Measurements from ENCODE around the gene SYT3.

The SYT3 gene

DNA sequence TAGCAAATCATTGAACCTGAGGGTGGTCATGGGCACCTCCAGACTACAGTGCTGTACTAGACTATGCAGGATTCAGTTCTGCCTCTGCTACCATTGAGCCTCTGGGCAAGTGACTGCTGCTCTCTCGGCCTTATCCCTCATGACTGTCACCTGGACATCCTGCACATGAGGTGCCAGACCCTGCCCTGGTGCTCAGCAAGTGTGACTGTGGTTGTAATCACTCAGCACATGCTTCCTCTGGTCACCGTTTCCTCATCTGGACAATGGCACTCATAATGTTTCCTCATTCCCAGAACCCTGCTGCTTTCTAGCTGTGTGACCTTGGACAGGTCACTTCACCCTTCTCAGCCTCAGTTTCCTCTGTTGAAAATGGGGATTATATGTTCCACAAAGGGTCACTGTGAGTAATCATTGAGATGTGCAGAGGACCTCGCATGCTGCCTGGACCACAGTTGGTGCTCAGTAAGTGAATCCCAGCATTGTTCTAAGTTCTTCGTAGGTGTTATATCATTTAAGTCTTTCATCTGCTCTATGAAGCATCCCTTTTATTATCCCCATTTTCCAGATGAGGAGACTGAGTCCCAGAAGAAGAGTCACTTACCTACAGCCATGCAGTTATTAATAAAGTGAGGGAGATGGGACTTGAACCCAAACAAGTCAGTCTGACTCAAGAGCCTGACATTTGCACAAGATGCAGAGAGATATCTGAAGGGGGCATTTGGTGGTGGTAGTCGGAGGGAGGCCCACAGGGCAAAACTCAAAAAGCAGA is 3.2 kb downstream of the SYT3 start:
- H3K4me3 ChIP-seq (ENCODE audit: low read length), result no peak overlapping the region
- no peak for DNase-seq (ENCODE audit: low read depth)
- TF ChIP-seq, protein P1, sequence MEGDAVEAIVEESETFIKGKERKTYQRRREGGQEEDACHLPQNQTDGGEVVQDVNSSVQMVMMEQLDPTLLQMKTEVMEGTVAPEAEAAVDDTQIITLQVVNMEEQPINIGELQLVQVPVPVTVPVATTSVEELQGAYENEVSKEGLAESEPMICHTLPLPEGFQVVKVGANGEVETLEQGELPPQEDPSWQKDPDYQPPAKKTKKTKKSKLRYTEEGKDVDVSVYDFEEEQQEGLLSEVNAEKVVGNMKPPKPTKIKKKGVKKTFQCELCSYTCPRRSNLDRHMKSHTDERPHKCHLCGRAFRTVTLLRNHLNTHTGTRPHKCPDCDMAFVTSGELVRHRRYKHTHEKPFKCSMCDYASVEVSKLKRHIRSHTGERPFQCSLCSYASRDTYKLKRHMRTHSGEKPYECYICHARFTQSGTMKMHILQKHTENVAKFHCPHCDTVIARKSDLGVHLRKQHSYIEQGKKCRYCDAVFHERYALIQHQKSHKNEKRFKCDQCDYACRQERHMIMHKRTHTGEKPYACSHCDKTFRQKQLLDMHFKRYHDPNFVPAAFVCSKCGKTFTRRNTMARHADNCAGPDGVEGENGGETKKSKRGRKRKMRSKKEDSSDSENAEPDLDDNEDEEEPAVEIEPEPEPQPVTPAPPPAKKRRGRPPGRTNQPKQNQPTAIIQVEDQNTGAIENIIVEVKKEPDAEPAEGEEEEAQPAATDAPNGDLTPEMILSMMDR (conservative IDR thresholded peaks at IDR 0.05; ENCODE audit: low read length), result no peak

DNA sequence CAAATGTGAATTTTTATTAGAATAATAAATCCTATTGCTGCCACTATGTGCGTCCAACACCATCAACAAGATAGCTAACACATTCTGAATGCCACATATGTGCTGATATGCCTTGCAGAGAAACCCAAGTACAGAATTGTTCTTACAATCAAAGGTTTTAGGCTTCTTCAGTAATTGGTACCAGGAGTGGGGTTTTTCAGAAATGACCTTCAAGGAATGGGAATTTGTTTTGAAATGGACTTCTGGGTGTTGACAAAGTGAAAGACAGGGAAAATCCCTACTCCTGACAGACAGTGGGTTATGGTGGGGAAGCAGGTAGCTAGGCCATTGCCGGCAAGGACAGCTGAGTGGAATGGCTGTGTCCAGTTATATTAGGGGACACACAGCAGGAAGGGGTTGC is 5.7 kb downstream of the SYT3 start:
- H3K4me3 ChIP-seq (ENCODE audit: low read length), result no peak overlapping the region
- DNase-seq (ENCODE audit: low read depth), result no peak
- TF ChIP-seq, protein P1 (conservative IDR thresholded peaks at IDR 0.05; ENCODE audit: low read length), result no peak

DNA sequence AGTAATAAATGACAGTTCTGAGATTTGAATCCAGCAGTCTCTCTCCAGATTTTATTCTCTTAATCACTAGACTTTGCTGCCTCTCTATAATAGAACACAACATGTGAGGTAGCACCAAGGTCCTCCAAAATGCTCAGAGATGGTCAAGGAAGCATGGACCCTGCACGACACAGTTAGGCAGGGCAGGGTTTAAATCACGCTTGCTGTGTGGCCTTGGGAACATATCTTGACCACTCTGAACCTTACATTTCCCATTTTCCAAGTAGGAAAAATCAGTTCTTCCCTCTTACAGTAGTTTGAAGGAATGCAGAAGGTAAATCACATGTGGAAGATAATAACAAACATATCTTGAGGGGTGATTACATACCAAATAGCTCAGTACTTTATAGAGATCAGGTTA is 6.3 kb downstream of the SYT3 start:
- H3K4me3 ChIP-seq (ENCODE audit: low read length), result no peak overlapping the region
- no peak for DNase-seq (ENCODE audit: low read depth)
- TF ChIP-seq, protein P1 (conservative IDR thresholded peaks at IDR 0.05; ENCODE audit: low read length), result no peak

DNA sequence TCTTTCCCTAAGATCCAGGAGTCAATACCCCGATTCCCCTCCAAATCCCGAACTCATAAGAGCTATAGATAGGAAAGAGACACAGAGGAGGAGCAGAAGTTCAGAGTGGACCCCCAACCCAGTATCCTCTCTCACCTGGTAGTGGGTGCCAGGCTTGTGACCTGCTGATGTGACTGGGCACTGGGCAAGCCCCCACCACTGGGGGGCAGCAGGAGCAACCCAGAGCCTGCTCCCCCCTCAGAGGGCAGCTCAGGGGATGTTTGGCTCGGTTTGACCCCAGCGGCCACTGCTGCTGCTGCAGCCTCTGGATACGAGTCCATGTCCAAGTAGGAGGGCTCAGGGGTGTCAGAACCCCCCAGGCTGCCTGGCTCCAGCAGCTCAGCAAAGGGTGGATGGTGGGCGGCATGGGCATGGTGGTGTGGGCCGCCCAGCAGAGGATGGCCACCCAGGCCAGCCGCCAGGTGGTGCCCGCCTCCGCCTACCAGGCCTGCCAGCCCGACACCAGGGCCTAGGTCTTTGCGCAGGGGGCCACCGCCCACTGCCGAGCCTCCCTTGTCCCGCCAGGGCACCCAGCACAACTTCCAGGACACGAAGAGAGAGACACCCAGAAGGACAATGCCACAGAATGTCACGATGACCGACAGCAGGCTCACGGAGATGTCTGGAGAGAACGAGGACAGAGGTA is 7.4 kb downstream of the SYT3 start:
- TF ChIP-seq, protein P1 (conservative IDR thresholded peaks at IDR 0.05; ENCODE audit: low read length), result no peak
- H3K4me3 ChIP-seq (ENCODE audit: low read length), result no peak overlapping the region
- no peak for DNase-seq (ENCODE audit: low read depth)

DNA sequence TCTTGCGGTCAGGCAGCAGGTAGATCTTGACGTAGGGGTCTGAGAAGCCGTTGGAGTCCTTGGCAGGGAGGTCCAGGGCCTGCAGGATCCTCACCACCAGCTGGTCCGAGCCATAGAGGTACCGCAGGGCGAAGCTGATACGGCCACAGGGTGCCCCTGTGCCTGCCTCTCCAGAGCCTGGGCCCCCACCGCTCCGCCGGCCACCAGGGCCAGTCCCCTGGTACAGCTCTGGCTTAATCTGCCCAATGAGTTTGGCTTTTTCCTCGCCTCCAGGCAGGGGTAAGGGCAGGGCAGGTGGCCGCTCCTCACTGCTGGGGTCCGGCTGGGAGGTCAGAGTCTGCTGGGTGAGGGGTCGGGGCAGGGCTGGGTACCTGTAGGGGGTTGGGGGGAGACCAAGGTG is 9.9 kb downstream of the SYT3 start:
- no peak for DNase-seq (ENCODE audit: low read depth)
- TF ChIP-seq, protein P1 (conservative IDR thresholded peaks at IDR 0.05; ENCODE audit: low read length), result no peak
- H3K4me3 ChIP-seq (ENCODE audit: low read length), result no peak overlapping the region

DNA sequence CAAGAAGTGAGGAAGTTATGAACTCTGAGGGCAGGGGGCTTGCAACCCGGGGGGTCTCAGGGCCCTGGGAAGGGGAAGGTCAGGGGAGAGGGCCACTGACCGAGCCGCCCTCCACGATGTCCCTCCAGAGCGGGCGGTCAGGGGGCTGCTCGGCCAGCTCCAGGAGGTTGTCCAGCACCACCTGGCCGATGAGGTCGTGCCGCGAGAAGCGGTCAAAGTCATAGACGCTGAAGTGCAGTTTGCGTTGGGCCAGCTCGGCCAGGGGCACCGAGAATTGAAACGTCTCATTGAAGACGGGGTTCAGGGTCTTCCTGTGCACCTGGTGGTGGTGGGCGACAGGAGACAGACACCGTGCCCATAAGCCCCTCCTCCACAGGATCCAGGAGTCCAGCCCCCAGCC is 10.5 kb downstream of the SYT3 start:
- H3K4me3 ChIP-seq (ENCODE audit: low read length), result no peak overlapping the region
- no peak for DNase-seq (ENCODE audit: low read depth)

More for the DNA sequence above, 10.5 kb downstream of the SYT3 start:
- TF ChIP-seq, protein P1 (conservative IDR thresholded peaks at IDR 0.05; ENCODE audit: low read length), result no peak

All from AG10803 (cell line).